HK-2 (cell line): Measurements from ENCODE around the gene SGTB.
"Not testable (repeated sequence)": the region's sequence is repeated elsewhere in the genome, so short reads cannot be mapped to it uniquely, and the experiment has no call there.

Source experiments
- DNase-seq: peaks from one replicate; pipeline ENCODE4 v3.0.0-alpha.2; 2018; ENCODE audit not compliant: unreplicated experiment

Gene SGTB

DNA sequence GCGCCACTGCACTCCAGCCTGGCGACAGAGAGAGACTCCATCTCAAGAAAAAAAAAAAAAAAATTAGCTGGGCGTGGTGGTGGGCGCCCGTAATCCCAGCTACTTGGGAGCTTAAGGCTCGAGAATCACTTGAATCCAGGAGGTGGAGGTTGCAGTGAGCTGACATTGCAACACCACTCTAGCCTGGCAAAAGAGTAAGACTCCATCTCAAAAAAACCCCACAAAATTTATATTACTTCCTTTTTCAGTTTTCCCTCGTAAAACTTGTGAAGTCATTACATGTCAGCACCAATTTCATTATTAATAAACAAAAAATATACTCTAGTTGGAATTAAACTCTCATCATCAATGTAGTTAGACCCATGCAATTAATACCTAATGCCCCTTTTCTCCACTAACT lies 53.2 kb downstream of the SGTB start:
- DNase-seq, result no peak

- no peak for DNase-seq
Measured at GRCh38 chr5:65663804-65664521, 57.9 kb downstream of the SGTB start.

DNA sequence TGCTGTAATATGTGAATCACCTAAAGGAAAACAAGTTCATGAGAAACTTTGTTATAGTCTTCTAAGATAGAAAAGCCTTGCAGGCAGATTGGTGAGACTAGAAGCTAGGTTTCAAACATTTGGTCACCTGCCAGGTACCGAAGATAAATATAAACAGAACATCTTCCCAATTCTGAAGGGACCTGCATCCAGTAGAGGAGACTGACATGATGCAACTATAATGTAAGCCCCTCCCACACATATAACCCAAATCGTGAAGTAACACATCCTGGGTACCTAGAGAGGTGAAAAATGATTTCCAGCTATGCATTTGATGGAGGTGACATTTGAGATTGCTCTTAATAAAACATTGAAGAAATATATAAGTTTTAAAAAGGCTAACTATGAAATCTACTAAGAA lies 67.2 kb downstream of the SGTB start:
- no peak for DNase-seq

GRCh38 chr5:65651144-65651543 lies 70.8 kb downstream of the SGTB start:
- DNase-seq, result no peak

- DNase-seq, result no peak
Measured at GRCh38 chr5:65647941-65648340, 74.0 kb downstream of the SGTB start.

GRCh38 chr5:65646938-65647337 lies 75.0 kb downstream of the SGTB start:
- no peak for DNase-seq

DNA sequence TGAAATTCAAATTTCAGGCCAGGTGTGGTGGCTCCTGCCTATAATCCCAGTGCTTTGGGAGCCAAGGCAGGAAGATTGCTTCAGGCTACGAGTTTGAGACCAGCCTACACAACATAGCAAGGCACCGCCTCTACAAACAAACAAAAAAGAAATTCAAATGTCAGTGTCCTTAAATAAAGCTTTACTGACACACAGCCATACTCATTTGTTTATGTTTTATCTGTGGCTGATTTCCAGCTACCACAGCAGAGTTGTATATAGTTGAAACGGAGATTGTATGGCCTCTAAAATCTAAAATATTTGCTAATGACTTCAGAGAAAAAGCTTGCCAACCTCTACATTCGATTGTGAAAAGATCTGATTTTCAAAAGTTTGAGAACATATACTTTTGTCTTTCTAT lies 81.7 kb downstream of the SGTB start:
- DNase-seq, result no peak

DNA sequence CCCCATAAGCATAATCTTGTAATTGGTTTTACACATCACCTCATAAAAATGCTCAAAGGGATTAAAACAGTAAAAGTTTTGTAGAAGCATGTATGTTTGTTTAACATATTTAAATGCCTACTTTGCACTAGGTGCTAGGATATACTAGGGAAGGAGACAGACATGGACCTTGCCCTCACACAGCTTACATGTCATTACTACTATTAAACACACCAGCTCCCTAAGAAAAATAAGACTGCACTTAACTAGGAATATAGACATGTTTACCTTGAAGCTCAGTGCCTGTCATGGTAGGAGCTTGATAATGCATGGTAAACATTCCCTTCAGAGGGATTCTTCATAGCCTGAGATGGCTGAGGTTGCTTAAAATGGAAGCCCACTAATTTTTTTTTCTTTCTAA lies 90.9 kb downstream of the SGTB start:
- DNase-seq, result no peak

GRCh38 chr5:65625743-65626142 lies 96.2 kb downstream of the SGTB start:
- no peak for DNase-seq

DNA sequence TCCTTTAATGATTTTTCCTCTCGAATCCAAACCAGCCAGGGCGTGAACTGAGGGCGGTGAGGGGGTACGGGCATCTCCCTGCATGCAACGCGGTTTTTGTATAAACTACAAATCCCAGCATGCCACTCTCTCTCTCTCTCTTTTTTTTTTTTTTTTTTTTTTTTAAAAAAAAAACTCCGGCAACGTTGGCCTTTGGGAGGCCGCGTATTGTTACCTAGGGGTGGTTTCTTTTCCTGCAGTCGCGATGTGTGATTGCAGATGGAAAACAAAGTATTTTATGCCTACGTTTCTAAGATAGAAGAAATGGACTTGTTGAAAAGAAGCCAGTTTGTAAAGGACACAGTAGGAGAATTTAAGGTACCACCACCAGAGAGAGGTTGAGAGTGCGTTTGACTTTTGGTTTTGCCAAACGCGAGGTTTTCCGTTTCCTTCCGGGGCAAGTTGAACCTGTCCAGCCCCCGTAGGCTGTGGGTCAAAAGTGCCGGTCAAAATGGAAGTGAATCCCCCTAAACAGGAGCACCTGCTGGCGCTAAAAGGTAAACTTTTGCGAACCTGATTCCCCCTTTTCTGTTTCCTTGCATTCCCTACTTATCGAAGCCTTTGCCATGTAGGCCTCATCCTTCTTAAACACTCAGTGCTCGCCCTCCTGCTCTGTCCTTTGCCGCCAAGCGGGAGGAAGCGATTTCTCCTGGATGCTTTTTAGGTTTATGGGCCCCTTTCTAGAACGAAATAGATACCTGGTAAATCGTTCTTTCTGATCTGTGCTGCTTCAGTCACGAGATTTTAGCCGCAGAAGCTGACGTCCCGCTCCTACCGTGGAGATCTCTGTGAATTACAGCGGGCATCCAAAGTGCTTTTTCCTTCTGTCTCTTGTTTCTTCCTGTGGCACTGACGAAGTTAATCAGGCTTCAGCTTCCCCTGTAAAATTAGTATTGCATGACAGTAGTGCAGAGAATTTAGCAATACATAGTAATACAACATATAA lies 97.0 kb downstream of the SGTB start, which contains the start of the genes SHLD3 and TRAPPC13:
TSS of gene SHLD3 (plus strand) at position 457 of the 985 bp plus-strand sequence. CDS start 4,561 bp downstream, outside the sequence.
TSS of gene TRAPPC13 (plus strand) at position 457 of the 985 bp plus-strand sequence. CDS start at position 491, 34 bp downstream.
- DNase-seq, result peak; percentile 57

DNA sequence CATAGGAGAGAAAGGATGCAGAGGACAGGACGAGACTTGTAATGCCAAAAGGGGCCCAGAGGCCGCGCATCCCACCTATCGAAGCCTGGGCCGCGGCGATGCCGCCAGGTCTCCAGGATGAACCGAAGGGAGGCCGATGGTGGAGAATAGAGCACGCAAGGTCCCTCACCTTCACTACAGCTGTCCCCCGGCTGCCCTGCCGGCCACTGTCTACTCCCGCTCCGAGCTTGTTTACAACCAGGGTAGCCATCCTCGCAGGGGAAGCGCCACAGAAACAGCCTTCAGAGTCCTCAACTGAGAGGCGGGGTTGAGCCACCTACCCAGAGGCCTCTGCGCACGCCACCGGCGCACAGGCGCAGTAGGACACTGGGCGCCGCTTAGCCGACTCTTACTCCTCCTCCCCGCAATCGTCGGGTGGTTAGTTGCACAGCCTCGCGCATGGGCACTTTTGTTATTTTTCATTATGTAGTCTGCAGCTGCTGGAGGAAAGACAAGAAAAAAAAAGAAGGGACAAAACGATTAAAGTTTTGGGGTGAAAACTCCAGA lies 97.8 kb downstream of the SGTB start, which contains the start of gene TRIM23:
TSS of gene TRIM23 (minus strand) at position 309 of the 546 bp plus-strand sequence. CDS start at position 250, 59 bp downstream.
- DNase-seq, result peak; percentile 79

- DNase-seq, result peak; percentile 1
Measured at GRCh38 chr5:65623482-65623881, 98.4 kb downstream of the SGTB start.

DNA sequence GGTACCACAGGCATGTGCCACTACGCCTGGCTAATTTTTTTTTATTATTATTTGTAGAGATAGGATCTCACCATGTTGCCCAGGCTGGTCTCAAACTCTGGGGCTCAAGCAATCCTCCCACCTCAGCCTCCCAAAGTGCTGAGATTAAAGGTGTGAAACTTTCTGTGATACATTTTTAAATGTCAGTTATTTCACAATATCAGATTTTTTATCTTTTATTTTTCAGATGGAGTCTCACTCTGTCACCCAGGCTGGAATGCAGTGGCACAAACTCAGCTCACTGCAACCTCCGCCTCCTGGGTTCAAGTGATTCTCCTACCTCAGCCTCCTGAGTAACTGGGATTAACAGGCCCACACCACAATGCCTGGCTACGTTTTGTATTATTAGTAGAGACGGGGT lies 99.9 kb downstream of the SGTB start:
- not testable (repeated sequence) for DNase-seq

GRCh38 chr5:65620021-65620420 lies 101.9 kb downstream of the SGTB start:
- no peak for DNase-seq
